HFF-Myc (cell line): ENCODE data around the gene HOPX.
"Not testable (repeated sequence)": the region's sequence is repeated elsewhere in the genome, so short reads cannot be mapped to it uniquely, and the experiment has no call there.

Experiments used
- DNase-seq: peaks from one replicate; pipeline ENCODE4 v3.0.0-alpha.2; 2011; ENCODE audit warnings: low read depth; ENCODE audit errors: extremely low read depth
- H3K4me3 ChIP-seq: replicated peaks from 2 replicates; pipeline ENCODE4 v1.5.1; 2011; ENCODE audit warnings: low read depth, mild to moderate bottlenecking, control low read depth, low read length
- CTCF ChIP-seq: IDR thresholded peaks from 2 replicates; pipeline ENCODE4 v1.5.1; 2012; ENCODE audit warnings: mild to moderate bottlenecking, low read depth, low read length, control low read depth; ENCODE audit errors: missing control alignments

HOPX gene

GRCh38 chr4:56681158-56681852 lies at the start of gene HOPX:
Gene HOPX (minus strand): TSS chr4:56681296. CDS start chr4:56657816, 23,480 bp downstream.
- H3K4me3 ChIP-seq = no peak within 1 kb of the TSS
- TF ChIP-seq CTCF = no peak
- DNase-seq = no peak

- no peak for DNase-seq
- no peak for TF ChIP-seq CTCF
- H3K4me3 ChIP-seq = no peak overlapping the region
These were observed 49.0 kb upstream of the HOPX start for GRCh38 chr4:56730097-56730496.

DNA sequence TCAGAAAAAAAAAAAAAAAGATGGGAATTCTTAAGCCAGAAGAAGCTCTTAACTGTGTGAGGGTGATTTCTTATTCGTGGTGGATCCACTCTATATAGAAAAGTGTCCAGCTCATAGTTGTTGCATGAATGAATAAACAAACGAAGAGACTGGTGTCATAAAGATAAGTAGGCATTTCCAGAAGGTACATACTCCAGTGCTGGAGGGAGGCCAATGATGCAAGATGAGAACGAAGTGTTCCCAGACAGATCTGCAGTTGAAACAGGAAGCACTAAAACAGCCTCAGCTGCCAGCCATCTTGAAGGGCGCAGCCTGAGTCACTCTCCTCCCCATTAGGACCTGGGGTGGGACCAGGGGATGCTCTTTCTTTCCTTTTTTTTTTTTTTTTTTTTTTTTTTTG lies 47.4 kb upstream of the HOPX start:
- no peak for TF ChIP-seq CTCF
- peak; percentile 84 for DNase-seq
- H3K4me3 ChIP-seq = no peak overlapping the region

- peak; percentile 25 for TF ChIP-seq CTCF
- H3K4me3 ChIP-seq = no peak overlapping the region
- DNase-seq = no peak
These were observed 46.1 kb upstream of the HOPX start for GRCh38 chr4:56727150-56727549.

GRCh38 chr4:56726593-56726992 lies 45.5 kb upstream of the HOPX start:
- not testable (repeated sequence) for DNase-seq, H3K4me3 ChIP-seq

DNA sequence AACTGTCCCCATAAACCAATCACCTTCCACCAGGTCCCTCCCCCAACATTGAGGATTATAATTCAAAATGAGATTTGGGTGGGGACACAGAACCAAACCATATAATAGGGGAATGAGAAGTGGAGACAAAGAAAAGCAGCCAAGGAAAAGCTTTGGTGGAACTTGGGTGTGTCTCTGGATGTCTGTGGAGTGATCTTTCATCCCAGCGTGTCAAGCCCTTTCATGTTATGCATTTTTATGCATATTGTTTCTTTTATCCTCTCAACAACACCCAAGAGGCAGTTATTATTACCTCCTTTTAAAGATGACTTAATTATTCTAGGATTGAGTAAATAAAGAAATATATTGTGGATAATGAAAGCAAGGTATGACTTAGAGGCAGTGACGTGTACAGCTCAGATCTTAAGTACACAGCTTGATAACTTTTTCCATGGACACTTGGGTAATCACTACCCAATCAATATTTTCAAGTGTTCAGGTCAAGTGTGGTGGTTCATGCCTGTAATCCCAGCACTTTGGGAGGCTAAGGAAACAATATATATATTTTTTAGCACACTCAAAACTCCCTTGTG lies 42.6 kb upstream of the HOPX start:
- TF ChIP-seq CTCF = no peak
- no peak for DNase-seq

GRCh38 chr4:56723201-56723605 lies 42.1 kb upstream of the HOPX start:
- H3K4me3 ChIP-seq = no peak overlapping the region
- DNase-seq = no peak
- no peak for TF ChIP-seq CTCF

More for the DNA sequence above, 42.6 kb upstream of the HOPX start:
- H3K4me3 ChIP-seq = no peak overlapping the region
